Fibroblast of skin of scalp (primary cell): Measurements from ENCODE around the gene SMIM28.

ENCODE experiments used
- DNase-seq: peaks from one replicate; pipeline ENCODE4 v3.0.0-alpha.2; 2013

SMIM28 gene

GRCh38 chr6:138431256-138432062 is 53.8 kb downstream of the SMIM28 start:
- no peak for DNase-seq

DNA sequence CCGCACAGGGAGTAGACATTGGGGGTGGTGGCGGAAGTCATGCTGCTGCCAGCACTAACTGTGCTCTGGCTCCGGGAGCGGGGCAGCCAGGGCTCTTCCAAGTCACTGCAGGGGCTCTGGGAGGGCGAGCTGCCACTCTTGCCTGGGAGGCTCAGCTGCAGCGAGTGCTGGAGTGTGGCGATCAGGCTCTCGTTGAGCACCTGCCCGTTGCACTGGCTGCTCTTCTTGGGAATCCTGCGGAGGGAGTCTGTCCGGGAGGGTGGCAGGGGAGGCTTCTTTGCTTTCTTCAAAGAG is 54.3 kb downstream of the SMIM28 start:
- DNase-seq = no peak
